Tibial nerve (tissue), 4 donors: Measurements from ENCODE around the gene NFKBIA. TPM values are rescaled to one million over a fixed set of nuclear protein-coding genes. Genes with fewer than 3 reads are reported as not detected.
A peak's percentile ranks its signal among the peaks of the same experiment; 100 is the strongest.

ENCODE experiments used
- DNase-seq, 2 donors: peaks; one replicate each; pipeline ENCODE4 v3.0.0-alpha.2; 2019; ENCODE audit warnings: low spot score in 2 of 2
- H3K27ac ChIP-seq, 4 donors: fragments of 200-600 bp; sonication (generic) in 3 of 4; one replicate each; pipeline ENCODE4 v1.5.1; 2017 to 2019; ENCODE audit warnings: mild to moderate bottlenecking in 1 of 4
- H3K27me3 ChIP-seq, 2 donors: fragments of 200-600 bp; sonication (generic) in 1 of 2; one replicate each; pipeline versions ENCODE4 v1.5.1 to v1.6.0; 2017 to 2019
- H3K36me3 ChIP-seq, 3 donors: fragments of 200-600 bp; sonication (generic); one replicate each; pipeline ENCODE4 v1.5.1; 2018 to 2019
- H3K4me1 ChIP-seq, 4 donors: fragments of 200-600 bp; sonication (generic) in 3 of 4; one replicate each; pipeline ENCODE4 v1.5.1; 2017 to 2019
- H3K4me3 ChIP-seq, 4 donors: fragments of 200-600 bp; sonication (generic) in 3 of 4; one replicate each; pipeline ENCODE4 v1.5.1; 2017 to 2019; ENCODE audit warnings: mild to moderate bottlenecking in 1 of 4, moderate library complexity in 1 of 4
- H3K9me3 ChIP-seq, 4 donors: fragments of 200-600 bp; sonication (generic) in 3 of 4; one replicate each; pipeline ENCODE4 v1.5.1; 2017 to 2019
- CTCF ChIP-seq, 5 experiments: fragments of 200-600 bp in 3 of 5; fragments of 450-650 bp in 2 of 5; sonication (generic) in 3 of 5; IDR thresholded peaks; one replicate each; pipeline ENCODE4 v1.5.1; 2016 to 2019; ENCODE audit warnings: antibody characterized with exemption in 5 of 5, mild to moderate bottlenecking in 3 of 5, moderate library complexity in 2 of 5
- EP300 ChIP-seq, 2 donors: sonication (generic); formaldehyde crosslinking; IDR thresholded peaks; one replicate each; pipeline ENCODE4 v1.6.1; 2017; ENCODE audit warnings: antibody characterized with exemption in 2 of 2, mild to moderate bottlenecking in 1 of 2
- POLR2A ChIP-seq, 2 donors: fragments of 450-650 bp; IDR thresholded peaks; one replicate each; pipeline ENCODE4 v1.6.1; 2017; ENCODE audit warnings: antibody characterized with exemption in 2 of 2, mild to moderate bottlenecking in 2 of 2, moderate library complexity in 2 of 2
- WGBS, 2 donors: methylation state at CpG; one replicate each; pipeline ENCODE4 v1.1.5; 2018; 5-methylcytosine and 5-hydroxymethylcytosine counted together
- total RNA-seq, 4 donors: library from RNA; depleted of rRNA; stranded (reverse); fragments of >200 nt; gene quantifications; one replicate each; pipeline ENCODE4 v1.1.0, GENCODE V29; 2016

The NFKBIA gene
- total RNA-seq, 4 donors from 2014 or later: 631 to 1,165 (median 930) TPM

GRCh38 chr14:35409595-35409994 is 5.0 kb upstream of the NFKBIA start:
- WGBS, 2 donors: 91 to 100% methylated on average over 1 of the region's 1 CpG
- TF ChIP-seq POLR2A (IDR thresholded peaks at IDR 0.05) (no peak), CTCF (IDR thresholded peaks at IDR 0.05) (no peak), EP300 (IDR thresholded peaks at IDR 0.05) (no peak)
- no peaks in the 10 kb centered on the region for H3K9me3 ChIP-seq

GRCh38 chr14:35408026-35408425 is 3.5 kb upstream of the NFKBIA start:
- WGBS, 2 donors: 80 to 88% methylated on average over 8 of the region's 8 CpGs

More at GRCh38 chr14:35409595-35409994, 5.0 kb upstream of the NFKBIA start:
- Histone ChIP-seq H3K4me1 (peaks cover 0 to 52% (median 18%) of the 10 kb centered on the region in 4 donors), H3K4me3 (no peak overlapping the region), H3K36me3 (no peaks in the 10 kb centered on the region), H3K27ac (peak overlapping the region in 1 of 4 donors; percentile 98), H3K27me3 (no peaks in the 10 kb centered on the region)
- DNase-seq: no peak

DNA sequence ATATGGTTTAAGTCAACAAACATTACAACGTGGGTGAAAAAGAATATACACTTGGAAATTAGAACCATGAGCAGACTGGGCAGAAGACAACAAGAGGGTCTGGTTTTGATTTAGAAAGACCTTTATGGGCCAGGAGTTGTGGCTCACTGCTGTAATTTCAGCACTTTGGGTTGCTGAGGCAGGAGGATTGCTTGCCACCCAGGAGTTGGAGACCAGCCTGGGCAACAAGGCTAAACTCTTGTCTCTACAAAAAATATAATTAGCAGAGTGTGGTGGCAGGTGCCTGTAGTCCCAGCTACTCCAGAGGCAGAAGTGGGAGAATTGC is 2.7 kb upstream of the NFKBIA start:
- DNase-seq: no peak
- 43 to 50% methylated on average over 1 of the region's 1 CpG for WGBS, 2 donors
- H3K9me3 ChIP-seq: no peaks in the 10 kb centered on the region

More at GRCh38 chr14:35408026-35408425, 3.5 kb upstream of the NFKBIA start:
- H3K36me3 ChIP-seq: peaks cover 0 to 6% (median 6%) of the 10 kb centered on the region in 3 donors
- no peaks in the 10 kb centered on the region for H3K27me3 ChIP-seq
- TF ChIP-seq CTCF (IDR thresholded peaks at IDR 0.05) (no peak), EP300 (IDR thresholded peaks at IDR 0.05) (no peak), POLR2A (IDR thresholded peaks at IDR 0.05) (no peak)
- H3K9me3 ChIP-seq: no peaks in the 10 kb centered on the region
- peak overlapping the region in 2 of 4 donors; percentile 11 to 98 for H3K27ac ChIP-seq
- H3K4me1 ChIP-seq: peaks cover 0 to 39% (median 16%) of the 10 kb centered on the region in 4 donors
- H3K4me3 ChIP-seq: no peak overlapping the region
- no peak for DNase-seq

GRCh38 chr14:35406506-35407305 is 2.2 kb upstream of the NFKBIA start:
- WGBS, 2 donors: 19 to 21% methylated on average over 5 of the region's 5 CpGs
- H3K27ac ChIP-seq: peak overlapping the region; percentile 98 to 100 (median 98)

More for the DNA sequence above, 2.7 kb upstream of the NFKBIA start:
- H3K27me3 ChIP-seq: no peaks in the 10 kb centered on the region
- no peak overlapping the region for H3K4me3 ChIP-seq
- TF ChIP-seq EP300 (IDR thresholded peaks at IDR 0.05) (no peak), CTCF (IDR thresholded peaks at IDR 0.05) (no peak), POLR2A (IDR thresholded peaks at IDR 0.05) (no peak)
- H3K27ac ChIP-seq: peak overlapping the region; percentile 2 to 98 (median 82)
- H3K4me1 ChIP-seq: peaks cover 0 to 36% (median 23%) of the 10 kb centered on the region in 4 donors
- peaks cover 5 to 14% (median 14%) of the 10 kb centered on the region in 3 donors for H3K36me3 ChIP-seq

More at GRCh38 chr14:35406506-35407305, 2.2 kb upstream of the NFKBIA start:
- Histone ChIP-seq H3K27me3 (no peaks in the 10 kb centered on the region), H3K4me3 (peak overlapping the region in 2 of 4 donors; percentile 69 to 89), H3K4me1 (peaks cover 0 to 36% (median 24%) of the 10 kb centered on the region in 4 donors), H3K36me3 (peaks cover 8 to 19% (median 19%) of the 10 kb centered on the region in 3 donors), H3K9me3 (no peaks in the 10 kb centered on the region)
- TF ChIP-seq EP300 (IDR thresholded peaks at IDR 0.05) (peak in 1 of 2 donors; percentile 59), POLR2A (IDR thresholded peaks at IDR 0.05) (no peak), CTCF (IDR thresholded peaks at IDR 0.05) (peak; percentile 66 to 89 (median 84))
- peak in 1 of 2 donors; percentile 52 for DNase-seq
